Activated CD4-positive, alpha-beta memory T cell treated with anti-CD3 and anti-CD28 coated beads, Interleukin-2, amount 10 ng/mL, durations not matched to agents 7 days and 5 days (primary cell): ENCODE data around the gene TARS3. TPM values are rescaled to one million over a fixed set of nuclear protein-coding genes. Genes with fewer than 3 reads are reported as not detected.

ENCODE experiments used
- CTCF ChIA-PET: fragments of 350-600 bp; sonication (Branson Sonifier 250); formaldehyde crosslinking; loops from one replicate; lab custom pipeline; 2021; ENCODE audit warnings: antibody characterized with exemption, inconsistent platforms; lab: Charles Lee
- POLR2A ChIA-PET: fragments of 350-600 bp; sonication (Branson Sonifier 250); formaldehyde crosslinking; loops from one replicate; lab custom pipeline; 2021; ENCODE audit warnings: antibody characterized with exemption; lab: Charles Lee
- DNase-seq: peaks from one replicate; pipeline ENCODE4 v3.0.0-alpha.2; 2020
- H3K27ac Mint-ChIP-seq: one replicate; pipeline ENCODE4 v1.8.0; 2021; ENCODE audit warnings: mild to moderate bottlenecking, mixed read lengths
- H3K27me3 Mint-ChIP-seq: one replicate; pipeline ENCODE4 v1.8.0; 2021; ENCODE audit warnings: mixed read lengths
- H3K36me3 Mint-ChIP-seq: one replicate; pipeline ENCODE4 v1.8.0; 2021; ENCODE audit warnings: low read depth, mixed read lengths
- H3K4me1 Mint-ChIP-seq: one replicate; pipeline ENCODE4 v1.8.0; 2021; ENCODE audit warnings: mixed read lengths
- H3K4me3 Mint-ChIP-seq: one replicate; pipeline ENCODE4 v1.8.0; 2021; ENCODE audit warnings: mild to moderate bottlenecking, mixed read lengths
- H3K9me3 Mint-ChIP-seq: one replicate; pipeline ENCODE4 v1.8.0; 2021; ENCODE audit warnings: mixed read lengths
- total RNA-seq, 2 experiments: library from RNA; stranded (reverse); gene quantifications; one replicate each; pipeline ENCODE4 v1.2.3, GENCODE V29; 2021

The TARS3 gene
- total RNA-seq, 2 experiments from 2014 or later = 10.3 to 12.3 TPM

DNA sequence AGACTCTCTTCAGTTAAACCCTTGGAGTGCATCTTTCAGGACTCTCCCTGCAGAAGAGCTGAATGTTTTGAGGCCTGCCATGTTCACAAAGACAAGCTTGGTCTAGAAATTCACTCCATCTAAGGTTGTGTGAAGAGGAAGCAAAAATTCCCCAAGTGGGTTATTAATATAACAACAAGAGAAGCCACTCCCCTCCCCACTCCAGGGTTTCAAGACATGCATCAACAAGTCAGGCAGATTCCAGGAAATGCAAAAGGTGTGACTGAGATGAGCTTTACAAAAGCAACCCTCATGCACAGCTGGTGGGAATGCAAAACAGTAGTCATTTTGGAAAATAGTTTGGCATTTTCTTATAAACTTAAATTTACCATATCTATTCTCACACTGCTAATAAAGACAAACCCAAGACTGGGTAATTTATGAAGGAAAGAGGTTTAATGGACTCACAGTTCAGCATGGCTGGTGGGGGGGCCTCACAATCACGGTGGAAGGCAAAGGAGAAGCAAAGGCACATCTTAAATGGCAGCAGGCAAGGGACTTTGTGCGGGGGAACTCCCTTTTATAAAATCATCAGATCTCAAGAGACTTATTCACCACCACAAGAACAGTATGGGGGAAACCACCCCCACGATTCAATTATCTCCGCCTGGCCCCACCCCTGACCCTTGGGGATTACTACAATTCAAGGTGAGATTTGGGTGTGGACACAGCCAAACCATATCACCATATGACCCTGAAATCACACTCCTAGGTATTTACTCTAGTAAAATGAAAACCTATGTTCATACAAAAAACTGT lies 31.3 kb downstream of the TARS3 start:
- Mint-ChIP-seq H3K27me3 (no peaks in the 10 kb centered on the region), H3K4me3 (no peak overlapping the region), H3K4me1 (peaks cover 54% of the 10 kb centered on the region), H3K36me3 (peaks cover 52% of the 10 kb centered on the region), H3K9me3 (no peaks in the 10 kb centered on the region), H3K27ac (peak overlapping the region; percentile 52)
- ChIA-PET CTCF (no interaction called here), POLR2A (interaction anchor here (1.2 kb wide), 1 partner anchor 10 kb away, joined by 3 read pairs; no protein-coding TSS in a partner anchor)
- DNase-seq = no peak

- Mint-ChIP-seq H3K9me3 (no peaks in the 10 kb centered on the region), H3K4me1 (peaks cover 36% of the 10 kb centered on the region), H3K36me3 (peaks cover 33% of the 10 kb centered on the region), H3K27ac (no peak overlapping the region), H3K4me3 (no peak overlapping the region), H3K27me3 (no peaks in the 10 kb centered on the region)
- ChIA-PET CTCF (no interaction called here), POLR2A (no interaction called here)
- peak; percentile 47 for DNase-seq
These were observed 34.4 kb downstream of the TARS3 start for GRCh38 chr15:101689901-101690300.

GRCh38 chr15:101686718-101687117 lies 37.6 kb downstream of the TARS3 start:
- no peak for DNase-seq
- ChIA-PET POLR2A (no interaction called here), CTCF (no interaction called here)
- no peak overlapping the region for H3K4me3 Mint-ChIP-seq
- no peaks in the 10 kb centered on the region for H3K9me3 Mint-ChIP-seq
- peaks cover 31% of the 10 kb centered on the region for H3K36me3 Mint-ChIP-seq
- no peak overlapping the region for H3K27ac Mint-ChIP-seq
- H3K4me1 Mint-ChIP-seq = peaks cover 19% of the 10 kb centered on the region
- no peaks in the 10 kb centered on the region for H3K27me3 Mint-ChIP-seq

DNA sequence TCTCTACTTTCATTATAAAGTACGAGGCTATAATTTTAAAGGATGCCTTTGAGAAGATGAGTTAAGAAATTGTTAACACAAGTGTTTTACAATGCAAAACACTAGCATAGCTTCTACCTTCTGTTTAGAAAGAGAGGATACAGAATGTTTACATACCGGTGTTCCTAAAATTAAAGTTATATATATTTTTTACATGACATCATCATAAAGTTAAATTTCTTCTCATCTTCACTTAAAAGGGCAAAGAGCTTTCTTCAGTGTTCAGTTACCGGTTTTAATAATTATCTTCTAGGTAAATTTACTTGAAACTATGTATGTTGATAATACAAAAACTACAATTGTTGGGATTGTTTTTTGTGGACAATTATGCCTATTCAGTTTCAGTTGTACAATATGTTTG lies 39.4 kb downstream of the TARS3 start:
- POLR2A ChIA-PET = no interaction called here
- H3K9me3 Mint-ChIP-seq = no peaks in the 10 kb centered on the region

GRCh38 chr15:101684384-101684783 lies 39.9 kb downstream of the TARS3 start:
- no peak for DNase-seq
- CTCF ChIA-PET = no interaction called here
- Mint-ChIP-seq H3K4me1 (peaks cover 7% of the 10 kb centered on the region), H3K36me3 (peaks cover 36% of the 10 kb centered on the region), H3K27me3 (no peaks in the 10 kb centered on the region), H3K4me3 (no peak overlapping the region), H3K9me3 (no peaks in the 10 kb centered on the region), H3K27ac (no peak overlapping the region)
- POLR2A ChIA-PET = no interaction called here

More for the DNA sequence above, 39.4 kb downstream of the TARS3 start:
- Mint-ChIP-seq H3K4me3 (no peak overlapping the region), H3K4me1 (peaks cover 12% of the 10 kb centered on the region), H3K27ac (no peak overlapping the region), H3K27me3 (no peaks in the 10 kb centered on the region), H3K36me3 (peaks cover 37% of the 10 kb centered on the region)
- no peak for DNase-seq
- CTCF ChIA-PET = no interaction called here

GRCh38 chr15:101679806-101680205 lies 44.5 kb downstream of the TARS3 start:
- Mint-ChIP-seq H3K36me3 (peaks cover 42% of the 10 kb centered on the region), H3K9me3 (no peaks in the 10 kb centered on the region), H3K27me3 (no peaks in the 10 kb centered on the region), H3K27ac (no peak overlapping the region), H3K4me1 (peaks cover 21% of the 10 kb centered on the region), H3K4me3 (no peak overlapping the region)
- no peak for DNase-seq
- POLR2A ChIA-PET = interaction anchor here (1.5 kb wide), 1 partner anchor 385 kb away, joined by 4 read pairs; the partner anchor contains the start of gene SNRPA1
- CTCF ChIA-PET = no interaction called here

GRCh38 chr15:101676921-101677329 lies 47.3 kb downstream of the TARS3 start:
- Mint-ChIP-seq H3K27me3 (no peaks in the 10 kb centered on the region), H3K4me1 (peaks cover 24% of the 10 kb centered on the region), H3K9me3 (no peaks in the 10 kb centered on the region), H3K4me3 (no peak overlapping the region), H3K27ac (no peak overlapping the region), H3K36me3 (peaks cover 40% of the 10 kb centered on the region)
- ChIA-PET POLR2A (interaction anchor here (0.7 to 1.9 kb wide), 3 partner anchors 20 to 357 kb away, joined by 3 to 9 read pairs (median 6); partner anchors contain the start of gene TARS3), CTCF (no interaction called here)
- no peak for DNase-seq

GRCh38 chr15:101675796-101676582 lies 48.3 kb downstream of the TARS3 start:
- POLR2A ChIA-PET = interaction anchor here (0.7 to 1.9 kb wide), 2 partner anchors 48 to 356 kb away, joined by 3 to 9 read pairs; partner anchors contain the start of gene TARS3
- H3K9me3 Mint-ChIP-seq = no peaks in the 10 kb centered on the region
- CTCF ChIA-PET = interaction anchor here (1.1 kb wide), 1 partner anchor 14 kb away, joined by 4 read pairs; no protein-coding TSS in a partner anchor
- H3K4me1 Mint-ChIP-seq = peaks cover 24% of the 10 kb centered on the region
- DNase-seq = no peak
- peak overlapping the region; percentile 57 for H3K27ac Mint-ChIP-seq
- H3K36me3 Mint-ChIP-seq = peaks cover 38% of the 10 kb centered on the region
- peak overlapping the region; percentile 36 for H3K4me3 Mint-ChIP-seq
- no peaks in the 10 kb centered on the region for H3K27me3 Mint-ChIP-seq

DNA sequence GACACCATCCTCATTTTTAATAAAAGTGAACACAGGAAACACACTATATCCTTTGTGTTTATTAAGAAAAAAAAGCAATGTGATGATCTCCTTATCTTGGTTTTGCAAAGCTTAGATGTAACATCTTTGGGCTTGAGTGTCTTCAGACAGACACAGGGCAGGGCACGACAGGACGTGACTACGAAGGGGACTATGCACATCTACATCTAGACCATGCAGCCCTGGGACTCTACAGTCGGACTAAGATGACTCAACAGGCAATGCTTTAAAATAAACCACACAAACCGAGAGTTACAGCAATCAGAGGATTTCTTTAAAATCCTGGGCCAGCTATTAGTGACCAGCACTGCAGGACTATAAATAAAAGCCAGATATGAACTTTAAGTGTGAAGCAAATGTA lies 49.3 kb downstream of the TARS3 start:
- H3K27ac Mint-ChIP-seq = no peak overlapping the region

GRCh38 chr15:101672298-101672697 lies 52.0 kb downstream of the TARS3 start:
- Mint-ChIP-seq H3K4me3 (no peak overlapping the region), H3K9me3 (no peaks in the 10 kb centered on the region), H3K36me3 (peaks cover 40% of the 10 kb centered on the region), H3K4me1 (peaks cover 24% of the 10 kb centered on the region), H3K27ac (no peak overlapping the region), H3K27me3 (no peaks in the 10 kb centered on the region)
- no peak for DNase-seq
- ChIA-PET CTCF (interaction anchor here (1.2 to 1.3 kb wide), 2 partner anchors 10 to 51 kb away, joined by 3 to 5 read pairs; no protein-coding TSS in a partner anchor), POLR2A (no interaction called here)

More for the DNA sequence above, 49.3 kb downstream of the TARS3 start:
- H3K27me3 Mint-ChIP-seq = no peaks in the 10 kb centered on the region
- ChIA-PET POLR2A (no interaction called here), CTCF (interaction anchor here (1.1 kb wide), 1 partner anchor 13 kb away, joined by 4 read pairs; no protein-coding TSS in a partner anchor)
- H3K4me1 Mint-ChIP-seq = peaks cover 24% of the 10 kb centered on the region
- no peaks in the 10 kb centered on the region for H3K9me3 Mint-ChIP-seq
- peaks cover 41% of the 10 kb centered on the region for H3K36me3 Mint-ChIP-seq
- H3K4me3 Mint-ChIP-seq = no peak overlapping the region
- DNase-seq = no peak

DNA sequence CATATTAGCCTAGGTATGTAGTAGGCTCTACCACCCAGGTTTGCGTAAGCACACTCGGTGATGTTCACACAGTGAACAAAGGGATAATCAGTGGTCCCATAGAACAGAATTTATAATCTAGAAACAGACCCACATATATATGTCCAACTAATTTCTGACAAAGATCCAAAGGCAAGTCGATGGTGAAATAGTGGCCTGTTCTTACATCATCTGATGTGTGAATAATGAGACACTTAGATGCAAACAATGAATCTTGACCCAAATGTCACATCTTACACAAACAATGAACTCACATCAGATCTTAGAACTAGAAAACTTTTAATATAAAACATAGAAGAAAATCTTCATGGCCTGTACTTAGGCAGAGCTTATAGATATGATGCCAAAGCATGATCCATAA lies 54.5 kb downstream of the TARS3 start:
- DNase-seq = no peak
- H3K4me1 Mint-ChIP-seq = peaks cover 7% of the 10 kb centered on the region
- ChIA-PET CTCF (interaction anchor here (1.7 kb wide), 1 partner anchor 653 kb away, joined by 3 read pairs; no protein-coding TSS in a partner anchor), POLR2A (no interaction called here)
- H3K27me3 Mint-ChIP-seq = no peaks in the 10 kb centered on the region
- no peak overlapping the region for H3K4me3 Mint-ChIP-seq
- peaks cover 40% of the 10 kb centered on the region for H3K36me3 Mint-ChIP-seq
- H3K27ac Mint-ChIP-seq = no peak overlapping the region
- H3K9me3 Mint-ChIP-seq = no peaks in the 10 kb centered on the region

GRCh38 chr15:101667881-101668280 lies 56.4 kb downstream of the TARS3 start:
- DNase-seq = no peak
- CTCF ChIA-PET = interaction anchor here (0.7 kb wide), 1 partner anchor 37 kb away, joined by 3 read pairs; no protein-coding TSS in a partner anchor
- POLR2A ChIA-PET = no interaction called here
- no peaks in the 10 kb centered on the region for H3K9me3 Mint-ChIP-seq
- H3K4me1 Mint-ChIP-seq = no peaks in the 10 kb centered on the region
- H3K4me3 Mint-ChIP-seq = no peak overlapping the region
- H3K27ac Mint-ChIP-seq = no peak overlapping the region
- no peaks in the 10 kb centered on the region for H3K27me3 Mint-ChIP-seq
- H3K36me3 Mint-ChIP-seq = peaks cover 25% of the 10 kb centered on the region
